ENCODE results near the gene HK2. TPM values are rescaled to one million over a fixed set of nuclear protein-coding genes. Genes with fewer than 3 reads are reported as not detected.

Gene HK2
- total RNA-seq, 2 donors from 2014 or later, result 3.4 to 8.1 TPM

DNA sequence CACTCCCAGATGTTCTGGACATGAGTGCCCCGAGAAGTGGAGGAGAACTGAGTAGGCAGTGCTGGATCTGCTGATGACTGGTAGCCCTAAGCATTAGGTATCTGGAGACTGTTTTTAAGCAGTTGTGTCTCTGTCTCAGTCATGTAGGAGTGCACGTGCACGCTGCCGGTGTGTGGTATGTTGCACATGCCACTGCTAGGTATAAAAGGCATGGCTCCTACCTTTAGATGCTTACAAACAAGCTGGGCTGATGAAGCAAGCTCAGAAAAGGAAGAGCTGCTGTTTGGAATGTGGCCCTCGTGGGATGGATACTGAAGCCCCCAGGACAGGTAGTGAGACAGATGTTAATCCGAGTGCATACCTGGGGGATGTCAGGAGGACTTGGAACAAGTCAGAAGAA, 49.1 kb downstream of the HK2 start:
- Histone ChIP-seq H3K4me3 (no peak overlapping the region), H3K4me1 (no peaks in the 10 kb centered on the region), H3K27ac (no peak overlapping the region), H3K9me3 (no peaks in the 10 kb centered on the region), H3K27me3 (no peaks in the 10 kb centered on the region), H3K36me3 (no peaks in the 10 kb centered on the region)
- DNase-seq (ENCODE audit: low spot score), result no peak
- TF ChIP-seq, protein P1, sequence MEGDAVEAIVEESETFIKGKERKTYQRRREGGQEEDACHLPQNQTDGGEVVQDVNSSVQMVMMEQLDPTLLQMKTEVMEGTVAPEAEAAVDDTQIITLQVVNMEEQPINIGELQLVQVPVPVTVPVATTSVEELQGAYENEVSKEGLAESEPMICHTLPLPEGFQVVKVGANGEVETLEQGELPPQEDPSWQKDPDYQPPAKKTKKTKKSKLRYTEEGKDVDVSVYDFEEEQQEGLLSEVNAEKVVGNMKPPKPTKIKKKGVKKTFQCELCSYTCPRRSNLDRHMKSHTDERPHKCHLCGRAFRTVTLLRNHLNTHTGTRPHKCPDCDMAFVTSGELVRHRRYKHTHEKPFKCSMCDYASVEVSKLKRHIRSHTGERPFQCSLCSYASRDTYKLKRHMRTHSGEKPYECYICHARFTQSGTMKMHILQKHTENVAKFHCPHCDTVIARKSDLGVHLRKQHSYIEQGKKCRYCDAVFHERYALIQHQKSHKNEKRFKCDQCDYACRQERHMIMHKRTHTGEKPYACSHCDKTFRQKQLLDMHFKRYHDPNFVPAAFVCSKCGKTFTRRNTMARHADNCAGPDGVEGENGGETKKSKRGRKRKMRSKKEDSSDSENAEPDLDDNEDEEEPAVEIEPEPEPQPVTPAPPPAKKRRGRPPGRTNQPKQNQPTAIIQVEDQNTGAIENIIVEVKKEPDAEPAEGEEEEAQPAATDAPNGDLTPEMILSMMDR (IDR thresholded peaks at IDR 0.05), result no peak

DNA sequence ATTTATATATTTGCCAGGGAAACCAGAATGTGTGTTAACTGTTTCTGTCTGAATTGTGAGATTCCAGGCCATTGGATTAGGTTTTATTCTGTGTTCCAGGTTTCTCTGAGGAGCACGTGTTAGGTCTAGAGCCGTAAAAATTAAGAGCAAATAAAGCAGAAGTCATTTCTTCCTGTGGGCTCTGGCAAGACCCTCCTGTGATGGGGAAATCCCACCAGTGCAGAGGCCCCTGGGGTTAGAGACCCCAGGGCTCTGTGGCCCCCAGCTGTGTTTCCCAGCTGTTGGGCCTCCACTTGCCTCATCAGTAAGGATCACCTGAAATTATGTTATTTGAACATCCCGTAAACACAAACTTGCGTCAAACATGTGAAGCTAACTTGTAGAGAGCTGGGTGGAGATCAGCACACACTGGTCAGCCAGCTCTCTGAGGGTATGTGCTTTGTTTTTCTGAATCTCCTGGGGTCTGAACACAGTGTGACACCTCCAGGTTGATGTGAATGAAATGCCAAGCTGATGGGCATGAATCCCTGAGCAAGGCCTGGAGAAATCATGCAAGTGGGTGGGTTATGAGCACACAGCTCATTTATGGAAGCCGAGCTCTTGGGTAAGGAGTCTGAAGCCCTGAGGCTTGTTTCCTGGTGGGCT, 50.3 kb downstream of the HK2 start:
- H3K9me3 ChIP-seq, result no peaks in the 10 kb centered on the region
- no peak overlapping the region for H3K4me3 ChIP-seq
- no peaks in the 10 kb centered on the region for H3K4me1 ChIP-seq
- H3K36me3 ChIP-seq, result no peaks in the 10 kb centered on the region
- peak; percentile 13 for DNase-seq (ENCODE audit: low spot score)
- TF ChIP-seq, protein P1 (IDR thresholded peaks at IDR 0.05), result no peak
- H3K27ac ChIP-seq, result no peak overlapping the region
- no peaks in the 10 kb centered on the region for H3K27me3 ChIP-seq

DNA sequence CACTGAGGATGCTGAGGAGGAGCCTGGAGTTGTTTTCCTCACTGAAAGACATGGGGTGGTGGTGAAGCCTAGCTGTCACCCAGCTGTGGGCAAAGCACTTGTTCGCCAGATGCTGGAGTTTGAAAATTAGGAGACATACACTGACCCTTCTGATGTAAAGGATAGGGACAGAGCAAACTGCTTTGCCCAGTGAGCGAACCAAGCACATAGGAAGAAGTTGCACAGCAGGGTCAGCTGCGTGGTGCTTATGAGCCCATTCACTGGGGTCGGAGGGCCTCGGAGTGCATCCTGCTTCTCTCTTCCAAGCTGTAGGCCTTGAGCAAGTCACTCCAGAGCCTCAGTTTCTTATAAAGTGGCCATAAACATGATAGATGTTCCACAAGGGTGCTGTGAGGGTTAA, 50.9 kb downstream of the HK2 start:
- Histone ChIP-seq H3K4me1 (no peaks in the 10 kb centered on the region), H3K27me3 (no peaks in the 10 kb centered on the region), H3K36me3 (no peaks in the 10 kb centered on the region), H3K27ac (no peak overlapping the region), H3K9me3 (no peaks in the 10 kb centered on the region), H3K4me3 (no peak overlapping the region)
- TF ChIP-seq, protein P1 (IDR thresholded peaks at IDR 0.05), result no peak
- no peak for DNase-seq (ENCODE audit: low spot score)

DNA sequence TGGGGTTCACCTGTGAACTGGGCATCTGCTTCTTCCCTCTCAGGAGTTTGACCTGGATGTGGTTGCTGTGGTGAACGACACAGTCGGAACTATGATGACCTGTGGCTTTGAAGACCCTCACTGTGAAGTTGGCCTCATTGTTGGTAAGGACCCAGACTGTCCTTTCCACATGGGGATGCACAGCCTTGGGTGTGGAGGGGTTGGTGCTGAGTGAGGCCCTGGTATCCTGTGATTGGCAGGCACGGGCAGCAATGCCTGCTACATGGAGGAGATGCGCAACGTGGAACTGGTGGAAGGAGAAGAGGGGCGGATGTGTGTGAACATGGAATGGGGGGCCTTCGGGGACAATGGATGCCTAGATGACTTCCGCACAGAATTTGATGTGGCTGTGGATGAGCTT, 52.3 kb downstream of the HK2 start:
- Histone ChIP-seq H3K4me1 (no peaks in the 10 kb centered on the region), H3K27ac (no peak overlapping the region), H3K36me3 (no peaks in the 10 kb centered on the region), H3K4me3 (no peak overlapping the region), H3K27me3 (no peaks in the 10 kb centered on the region), H3K9me3 (no peaks in the 10 kb centered on the region)
- DNase-seq (ENCODE audit: low spot score), result no peak
- TF ChIP-seq, protein P1 (IDR thresholded peaks at IDR 0.05), result no peak

DNA sequence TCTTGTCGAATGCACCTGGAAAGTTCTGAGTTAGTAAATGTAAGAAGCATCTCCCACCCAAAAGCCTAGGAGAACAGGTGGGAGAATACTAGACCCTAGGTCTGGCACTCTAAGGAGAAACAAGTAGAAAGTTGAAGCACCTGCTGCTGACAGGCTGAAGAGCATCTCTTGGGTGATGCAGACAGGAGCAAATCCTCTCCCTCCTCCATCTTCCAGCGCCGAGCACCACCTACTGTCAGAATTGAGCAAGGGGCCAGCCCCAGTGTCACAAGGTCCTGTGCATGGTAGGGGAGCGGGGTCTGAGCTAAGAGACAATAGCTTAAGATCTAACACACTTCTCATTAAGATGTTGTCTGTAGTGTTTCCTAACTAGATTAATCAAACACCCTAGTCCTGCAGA, 52.9 kb downstream of the HK2 start:
- Histone ChIP-seq H3K27me3 (no peaks in the 10 kb centered on the region), H3K36me3 (no peaks in the 10 kb centered on the region), H3K9me3 (no peaks in the 10 kb centered on the region), H3K4me1 (no peaks in the 10 kb centered on the region), H3K27ac (no peak overlapping the region), H3K4me3 (no peak overlapping the region)
- DNase-seq (ENCODE audit: low spot score), result no peak
- TF ChIP-seq, protein P1 (IDR thresholded peaks at IDR 0.05), result no peak

DNA sequence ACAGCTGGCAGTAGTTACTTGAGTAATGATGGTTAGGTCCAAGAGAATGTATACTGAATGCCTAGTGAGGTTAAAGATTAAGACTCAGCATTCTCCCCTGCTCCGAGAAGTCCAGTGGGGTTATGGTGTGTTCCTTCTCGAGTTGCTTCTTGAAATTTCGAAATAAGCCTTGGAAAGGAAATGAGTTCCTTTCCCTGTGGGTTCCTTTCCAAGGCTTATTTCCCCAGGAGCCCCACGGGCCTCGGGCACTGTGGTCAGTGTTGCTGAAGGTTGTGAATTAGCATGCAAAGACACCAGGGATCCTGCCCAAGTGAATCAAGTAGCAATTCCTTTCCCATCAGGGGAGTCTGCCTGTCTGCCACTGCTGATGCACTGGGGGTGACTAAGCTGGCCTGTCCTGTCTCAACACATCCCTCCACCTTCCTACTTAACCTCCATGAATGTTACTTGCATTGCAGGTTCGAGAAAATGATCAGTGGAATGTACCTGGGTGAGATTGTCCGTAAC, 53.6 kb downstream of the HK2 start:
- no peak overlapping the region for H3K27ac ChIP-seq
- no peak for DNase-seq (ENCODE audit: low spot score)
- no peaks in the 10 kb centered on the region for H3K9me3 ChIP-seq
- no peaks in the 10 kb centered on the region for H3K27me3 ChIP-seq
- no peaks in the 10 kb centered on the region for H3K4me1 ChIP-seq
- no peaks in the 10 kb centered on the region for H3K36me3 ChIP-seq
- no peak overlapping the region for H3K4me3 ChIP-seq
- TF ChIP-seq, protein P1 (IDR thresholded peaks at IDR 0.05), result no peak

All from right atrium auricular region (tissue), 2 donors.